IgD-negative memory B cell (primary cell): ENCODE results near the gene ANKH. TPM values are rescaled to one million over a fixed set of nuclear protein-coding genes. Genes with fewer than 3 reads are reported as not detected.
"Not testable (repeated sequence)": the region's sequence is repeated elsewhere in the genome, so short reads cannot be mapped to it uniquely, and the experiment has no call there.

Experiments
- H3K27ac Mint-ChIP-seq, 3 donors: one replicate each; pipeline ENCODE4 v1.8.0; 2020 to 2022; ENCODE audit warnings: mild to moderate bottlenecking in 3 of 3, mixed read lengths in 3 of 3, moderate library complexity in 1 of 3
- H3K27me3 Mint-ChIP-seq: one replicate; pipeline ENCODE4 v1.8.0; 2021; ENCODE audit warnings: mixed read lengths
- H3K36me3 Mint-ChIP-seq: one replicate; pipeline ENCODE4 v1.8.0; 2020; ENCODE audit warnings: mild to moderate bottlenecking, mixed read lengths
- H3K4me1 Mint-ChIP-seq, 3 donors: one replicate each; pipeline ENCODE4 v1.8.0; 2020 to 2022; ENCODE audit warnings: mixed read lengths in 3 of 3, mild to moderate bottlenecking in 1 of 3
- H3K4me3 Mint-ChIP-seq, 4 donors: one replicate each; pipeline ENCODE4 v1.8.0; 2020 to 2022; ENCODE audit warnings: mild to moderate bottlenecking in 4 of 4, mixed read lengths in 4 of 4, moderate library complexity in 3 of 4
- H3K9me3 Mint-ChIP-seq, 3 donors: one replicate each; pipeline ENCODE4 v1.8.0; 2020 to 2021; ENCODE audit warnings: mixed read lengths in 3 of 3, mild to moderate bottlenecking in 1 of 3
- polyA plus RNA-seq: library from polyadenylated mRNA; unstranded; fragments of 300-500 nt; fragmentation: Illumina TruSeq; gene quantifications from one replicate; pipeline ENCODE4 v1.2.3, GENCODE V29; 2021

ANKH gene
- 18.4 TPM for polyA plus RNA-seq

GRCh38 chr5:14871214-14872069, at the start of gene ANKH:
Gene ANKH, minus strand, starts transcription at chr5:14871778. Its CDS starts 331 bp downstream, at chr5:14871447.
- Mint-ChIP-seq H3K4me3 (peak within 1 kb of the TSS; percentile 93 to 98 (median 97)), H3K4me1 (peaks cover 19 to 26% (median 22%) of the 10 kb centered on the region in 3 donors), H3K27me3 (no peaks in the 10 kb centered on the region), H3K36me3 (no peaks in the 10 kb centered on the region), H3K9me3 (no peaks in the 10 kb centered on the region), H3K27ac (peak within 1 kb of the TSS; percentile 94 to 96 (median 94))

- peaks cover 2% of the 10 kb centered on the region for H3K36me3 Mint-ChIP-seq
- H3K27ac Mint-ChIP-seq = no peak overlapping the region
- no peak overlapping the region for H3K4me3 Mint-ChIP-seq
- no peaks in the 10 kb centered on the region for H3K4me1 Mint-ChIP-seq
- H3K27me3 Mint-ChIP-seq = peaks cover 9% of the 10 kb centered on the region
- H3K9me3 Mint-ChIP-seq = peaks cover 0 to 5% (median 0%) of the 10 kb centered on the region in 3 donors
These were observed 48.5 kb upstream of the ANKH start for GRCh38 chr5:14920121-14920520.

GRCh38 chr5:14919106-14919505, 47.5 kb upstream of the ANKH start:
- H3K4me1 Mint-ChIP-seq, H3K27me3 Mint-ChIP-seq, H3K4me3 Mint-ChIP-seq, H3K36me3 Mint-ChIP-seq, H3K27ac Mint-ChIP-seq, H3K9me3 Mint-ChIP-seq: not testable (repeated sequence)

- Mint-ChIP-seq H3K27me3 (peaks cover 15% of the 10 kb centered on the region), H3K36me3 (peaks cover 2% of the 10 kb centered on the region), H3K27ac (no peak overlapping the region), H3K9me3 (peaks cover 0 to 5% (median 2%) of the 10 kb centered on the region in 3 donors), H3K4me3 (no peak overlapping the region), H3K4me1 (no peaks in the 10 kb centered on the region)
These were observed 46.1 kb upstream of the ANKH start for GRCh38 chr5:14917719-14918118.

GRCh38 chr5:14915291-14915952, 43.8 kb upstream of the ANKH start:
- Mint-ChIP-seq H3K4me1 (no peaks in the 10 kb centered on the region), H3K9me3 (peaks cover 0 to 5% (median 2%) of the 10 kb centered on the region in 3 donors), H3K27me3 (peaks cover 14% of the 10 kb centered on the region), H3K4me3 (no peak overlapping the region), H3K27ac (peak overlapping the region in 1 of 3 donors; percentile 52), H3K36me3 (no peaks in the 10 kb centered on the region)

GRCh38 chr5:14914623-14915260, 43.2 kb upstream of the ANKH start:
- H3K4me1 Mint-ChIP-seq = no peaks in the 10 kb centered on the region
- H3K27me3 Mint-ChIP-seq = peaks cover 14% of the 10 kb centered on the region
- H3K9me3 Mint-ChIP-seq = peaks cover 0 to 5% (median 2%) of the 10 kb centered on the region in 3 donors
- H3K4me3 Mint-ChIP-seq = no peak overlapping the region
- no peak overlapping the region for H3K27ac Mint-ChIP-seq
- H3K36me3 Mint-ChIP-seq = no peaks in the 10 kb centered on the region

- Mint-ChIP-seq H3K27ac (no peak overlapping the region), H3K4me3 (no peak overlapping the region), H3K9me3 (peaks cover 0 to 5% (median 2%) of the 10 kb centered on the region in 3 donors), H3K27me3 (peaks cover 14% of the 10 kb centered on the region), H3K36me3 (no peaks in the 10 kb centered on the region), H3K4me1 (no peaks in the 10 kb centered on the region)
These were observed 42.6 kb upstream of the ANKH start for GRCh38 chr5:14914193-14914592.

GRCh38 chr5:14913096-14913495, 41.5 kb upstream of the ANKH start:
- peaks cover 0 to 5% (median 2%) of the 10 kb centered on the region in 3 donors for H3K9me3 Mint-ChIP-seq
- no peaks in the 10 kb centered on the region for H3K36me3 Mint-ChIP-seq
- no peaks in the 10 kb centered on the region for H3K4me1 Mint-ChIP-seq
- H3K27ac Mint-ChIP-seq = no peak overlapping the region
- peaks cover 14% of the 10 kb centered on the region for H3K27me3 Mint-ChIP-seq
- H3K4me3 Mint-ChIP-seq = no peak overlapping the region

- Mint-ChIP-seq H3K27me3 (peaks cover 14% of the 10 kb centered on the region), H3K4me3 (no peak overlapping the region), H3K27ac (no peak overlapping the region), H3K9me3 (peaks cover 0 to 5% (median 2%) of the 10 kb centered on the region in 3 donors), H3K4me1 (no peaks in the 10 kb centered on the region), H3K36me3 (no peaks in the 10 kb centered on the region)
These were observed 40.6 kb upstream of the ANKH start for GRCh38 chr5:14912206-14912605.

GRCh38 chr5:14909369-14909768, 37.8 kb upstream of the ANKH start:
- Mint-ChIP-seq H3K9me3 (no peaks in the 10 kb centered on the region), H3K36me3 (no peaks in the 10 kb centered on the region), H3K27ac (no peak overlapping the region), H3K4me3 (no peak overlapping the region), H3K27me3 (peaks cover 12% of the 10 kb centered on the region), H3K4me1 (no peaks in the 10 kb centered on the region)

GRCh38 chr5:14908172-14908571, 36.6 kb upstream of the ANKH start:
- H3K9me3 Mint-ChIP-seq = no peaks in the 10 kb centered on the region
- peaks cover 12% of the 10 kb centered on the region for H3K27me3 Mint-ChIP-seq
- no peaks in the 10 kb centered on the region for H3K36me3 Mint-ChIP-seq
- no peak overlapping the region for H3K4me3 Mint-ChIP-seq
- no peak overlapping the region for H3K27ac Mint-ChIP-seq
- no peaks in the 10 kb centered on the region for H3K4me1 Mint-ChIP-seq

GRCh38 chr5:14906628-14907027, 35.0 kb upstream of the ANKH start:
- H3K4me1 Mint-ChIP-seq = no peaks in the 10 kb centered on the region
- H3K36me3 Mint-ChIP-seq = no peaks in the 10 kb centered on the region
- no peak overlapping the region for H3K4me3 Mint-ChIP-seq
- H3K9me3 Mint-ChIP-seq = no peaks in the 10 kb centered on the region
- no peak overlapping the region for H3K27ac Mint-ChIP-seq
- H3K27me3 Mint-ChIP-seq = peaks cover 11% of the 10 kb centered on the region

GRCh38 chr5:14902826-14903560, 31.4 kb upstream of the ANKH start:
- H3K4me1 Mint-ChIP-seq = no peaks in the 10 kb centered on the region
- no peaks in the 10 kb centered on the region for H3K9me3 Mint-ChIP-seq
- no peaks in the 10 kb centered on the region for H3K36me3 Mint-ChIP-seq

GRCh38 chr5:14901462-14902051, 30.0 kb upstream of the ANKH start:
- Mint-ChIP-seq H3K4me3 (no peak overlapping the region), H3K4me1 (no peaks in the 10 kb centered on the region), H3K27me3 (peaks cover 8% of the 10 kb centered on the region), H3K27ac (peak overlapping the region in 1 of 3 donors; percentile 54), H3K9me3 (no peaks in the 10 kb centered on the region), H3K36me3 (no peaks in the 10 kb centered on the region)

More at GRCh38 chr5:14902826-14903560, 31.4 kb upstream of the ANKH start:
- Mint-ChIP-seq H3K27ac (no peak overlapping the region), H3K4me3 (no peak overlapping the region), H3K27me3 (peaks cover 7% of the 10 kb centered on the region)
